Activated T-cell treated with anti-CD3 and anti-CD28 coated beads, Interleukin-2, amount 50 U/mL, for 72 hours (primary cell): ENCODE results near the gene KCTD8. TPM values are rescaled to one million over a fixed set of nuclear protein-coding genes. Genes with fewer than 3 reads are reported as not detected.
"Not testable (repeated sequence)": the region's sequence is repeated elsewhere in the genome, so short reads cannot be mapped to it uniquely, and the experiment has no call there.

Experiments used
- ATAC-seq, 2 donors: fragments of 150-1000 bp; cut with Tn5 transposase; replicated peaks in 1 of 2; 2 replicates each; pipeline ENCODE4 v1.10.0; 2021; ENCODE audit warnings: moderate library complexity in 2 of 2, mild to moderate bottlenecking in 1 of 2
- DNase-seq, 2 donors: peaks; one replicate each; pipeline ENCODE4 v3.0.0; 2021 to 2022; ENCODE audit warnings: mixed read lengths in 1 of 2
- H3K27ac Mint-ChIP-seq: one replicate; pipeline ENCODE4 v1.8.0; 2022; ENCODE audit warnings: mild to moderate bottlenecking, moderate library complexity, mixed read lengths
- H3K27me3 Mint-ChIP-seq: one replicate; pipeline ENCODE4 v1.8.0; 2022; ENCODE audit warnings: low read depth, mixed read lengths
- H3K36me3 Mint-ChIP-seq, 2 donors: one replicate each; pipeline ENCODE4 v1.8.0; 2022; ENCODE audit warnings: mixed read lengths in 2 of 2, mild to moderate bottlenecking in 1 of 2; ENCODE audit not compliant: insufficient read depth in 2 of 2
- H3K4me1 Mint-ChIP-seq: one replicate; pipeline ENCODE4 v1.8.0; 2022; ENCODE audit warnings: low read depth, mixed read lengths
- H3K4me3 Mint-ChIP-seq, 2 donors: one replicate each; pipeline ENCODE4 v1.8.0; 2022; ENCODE audit warnings: mild to moderate bottlenecking in 2 of 2, mixed read lengths in 2 of 2, moderate library complexity in 2 of 2
- H3K9me3 Mint-ChIP-seq, 2 donors: one replicate each; pipeline ENCODE4 v1.8.0; 2022; ENCODE audit warnings: mixed read lengths in 2 of 2
- total RNA-seq, 2 donors: library from RNA; stranded (reverse); gene quantifications; one replicate each; pipeline ENCODE4 v1.2.3, GENCODE V29; 2022

The KCTD8 gene
- total RNA-seq, 2 donors from 2014 or later = not detected

GRCh38 chr4:44186096-44186849 lies 262.3 kb downstream of the KCTD8 start:
- ATAC-seq (no peak), DNase-seq (no peak)
- Mint-ChIP-seq H3K27me3 (no peaks in the 10 kb centered on the region), H3K9me3 (peaks cover 0 to 7% of the 10 kb centered on the region in 2 donors), H3K36me3 (no peaks in the 10 kb centered on the region), H3K4me1 (no peaks in the 10 kb centered on the region), H3K27ac (no peak overlapping the region), H3K4me3 (no peak overlapping the region)

GRCh38 chr4:44181491-44182349 lies 266.9 kb downstream of the KCTD8 start:
- H3K9me3 Mint-ChIP-seq, H3K27me3 Mint-ChIP-seq, DNase-seq, H3K4me1 Mint-ChIP-seq, H3K36me3 Mint-ChIP-seq, H3K27ac Mint-ChIP-seq, ATAC-seq, H3K4me3 Mint-ChIP-seq: not testable (repeated sequence)

DNA sequence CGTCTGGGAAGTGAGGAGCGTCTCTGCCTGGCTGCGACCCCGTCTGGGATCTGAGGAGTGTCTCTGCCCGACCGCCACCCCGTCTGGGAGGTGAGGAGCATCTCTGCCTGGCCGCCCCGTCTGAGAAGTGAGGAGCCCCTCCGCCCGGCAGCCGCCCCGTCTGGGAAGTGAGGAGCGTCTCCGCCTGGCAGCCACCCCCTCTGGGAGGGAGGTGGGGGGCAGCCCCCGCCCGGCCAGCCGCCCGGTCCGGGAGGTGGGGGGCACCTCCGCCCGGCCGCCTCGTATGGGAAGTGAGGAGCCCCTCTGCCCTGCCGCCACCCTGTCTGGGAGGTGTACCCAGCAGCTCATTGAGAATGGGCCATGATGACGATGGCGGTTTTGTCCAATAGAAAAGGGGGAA lies 280.8 kb downstream of the KCTD8 start:
- not testable (repeated sequence) for H3K27ac Mint-ChIP-seq, H3K36me3 Mint-ChIP-seq, H3K4me1 Mint-ChIP-seq, H3K4me3 Mint-ChIP-seq, ATAC-seq, DNase-seq, H3K27me3 Mint-ChIP-seq
- H3K9me3 Mint-ChIP-seq = peaks cover 5 to 17% of the 10 kb centered on the region in 2 donors

GRCh38 chr4:44165938-44166337 lies 282.7 kb downstream of the KCTD8 start:
- Mint-ChIP-seq H3K27ac (no peak overlapping the region), H3K4me3 (no peak overlapping the region), H3K27me3 (no peaks in the 10 kb centered on the region), H3K9me3 (peaks cover 8 to 11% of the 10 kb centered on the region in 2 donors), H3K36me3 (no peaks in the 10 kb centered on the region), H3K4me1 (no peaks in the 10 kb centered on the region)
- no peak for DNase-seq
- ATAC-seq = no peak

DNA sequence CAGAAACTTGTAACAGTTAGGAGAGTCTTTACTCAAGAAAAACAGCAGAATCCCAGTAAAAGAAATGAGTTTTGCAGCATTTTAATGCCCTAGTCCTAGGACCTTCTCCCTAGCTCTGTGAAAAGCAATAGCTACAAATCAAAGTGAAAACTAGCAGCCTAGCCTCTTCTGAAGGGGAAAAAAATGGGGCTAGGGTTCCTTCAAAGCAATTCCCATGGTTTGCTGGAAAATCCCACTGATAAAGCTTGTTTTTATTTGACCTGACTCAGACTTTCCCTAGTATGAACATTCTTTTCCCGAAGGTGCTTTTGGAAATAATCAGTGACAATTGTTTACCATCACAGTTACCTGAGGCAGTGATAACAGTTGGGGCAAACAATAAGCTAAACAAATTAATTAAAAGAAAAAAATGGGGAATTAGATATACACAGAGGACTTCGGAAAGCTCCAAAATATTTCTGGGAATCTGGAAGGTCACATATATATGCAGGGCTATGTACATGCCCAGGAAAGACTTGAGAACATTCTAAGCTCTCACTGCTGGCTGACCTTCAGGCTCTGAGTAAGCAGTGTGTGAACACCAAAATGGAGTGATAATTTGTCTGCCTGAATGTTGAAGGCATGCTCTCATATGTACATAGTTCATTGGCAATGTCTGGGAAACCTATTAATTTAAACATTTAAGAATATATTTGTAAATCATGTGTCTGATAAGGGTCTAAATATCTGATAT lies 285.9 kb downstream of the KCTD8 start:
- no peak for ATAC-seq
- H3K4me1 Mint-ChIP-seq = no peaks in the 10 kb centered on the region
- DNase-seq = no peak
- H3K27ac Mint-ChIP-seq = no peak overlapping the region
- H3K9me3 Mint-ChIP-seq = peaks cover 4 to 10% of the 10 kb centered on the region in 2 donors
- no peaks in the 10 kb centered on the region for H3K36me3 Mint-ChIP-seq
- H3K4me3 Mint-ChIP-seq = no peak overlapping the region
- no peaks in the 10 kb centered on the region for H3K27me3 Mint-ChIP-seq

DNA sequence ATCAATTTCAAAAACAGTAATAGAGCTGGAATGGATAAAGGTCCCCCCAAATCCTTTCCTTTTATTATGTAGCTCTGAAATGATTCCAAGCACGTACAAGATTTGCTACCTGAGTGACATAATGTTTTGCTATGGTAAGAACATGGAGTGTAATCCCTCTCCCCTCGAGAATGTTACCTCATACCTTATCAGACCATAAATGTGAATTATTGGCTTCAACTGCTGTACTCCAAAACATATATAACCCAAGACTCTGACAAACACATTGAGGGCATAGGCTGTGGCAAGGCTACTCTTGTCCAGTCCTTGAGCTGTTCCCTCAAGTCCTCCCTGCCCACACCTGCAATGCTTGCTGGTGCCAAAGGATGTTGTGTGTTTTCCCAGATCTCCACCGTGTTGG lies 286.9 kb downstream of the KCTD8 start:
- Mint-ChIP-seq H3K4me1 (no peaks in the 10 kb centered on the region), H3K27ac (no peak overlapping the region), H3K4me3 (no peak overlapping the region), H3K36me3 (no peaks in the 10 kb centered on the region), H3K27me3 (no peaks in the 10 kb centered on the region), H3K9me3 (peaks cover 4 to 10% of the 10 kb centered on the region in 2 donors)
- DNase-seq (no peak), ATAC-seq (no peak)

GRCh38 chr4:44160776-44161367 lies 287.7 kb downstream of the KCTD8 start:
- no peaks in the 10 kb centered on the region for H3K36me3 Mint-ChIP-seq
- no peak overlapping the region for H3K4me3 Mint-ChIP-seq
- H3K27me3 Mint-ChIP-seq = no peaks in the 10 kb centered on the region
- no peaks in the 10 kb centered on the region for H3K4me1 Mint-ChIP-seq
- peaks cover 6 to 10% of the 10 kb centered on the region in 2 donors for H3K9me3 Mint-ChIP-seq
- DNase-seq (no peak), ATAC-seq (no peak)
- H3K27ac Mint-ChIP-seq = no peak overlapping the region

GRCh38 chr4:44159991-44160390 lies 288.6 kb downstream of the KCTD8 start:
- Mint-ChIP-seq H3K27ac (no peak overlapping the region), H3K4me3 (no peak overlapping the region), H3K36me3 (no peaks in the 10 kb centered on the region), H3K27me3 (no peaks in the 10 kb centered on the region), H3K9me3 (peaks cover 3 to 10% of the 10 kb centered on the region in 2 donors), H3K4me1 (no peaks in the 10 kb centered on the region)
- ATAC-seq (no peak), DNase-seq (no peak)

GRCh38 chr4:44157611-44158277 lies 290.9 kb downstream of the KCTD8 start:
- Mint-ChIP-seq H3K4me1 (no peaks in the 10 kb centered on the region), H3K27me3 (no peaks in the 10 kb centered on the region), H3K36me3 (no peaks in the 10 kb centered on the region), H3K27ac (no peak overlapping the region), H3K9me3 (peaks cover 3 to 10% of the 10 kb centered on the region in 2 donors), H3K4me3 (no peak overlapping the region)
- DNase-seq = no peak
- no peak for ATAC-seq

DNA sequence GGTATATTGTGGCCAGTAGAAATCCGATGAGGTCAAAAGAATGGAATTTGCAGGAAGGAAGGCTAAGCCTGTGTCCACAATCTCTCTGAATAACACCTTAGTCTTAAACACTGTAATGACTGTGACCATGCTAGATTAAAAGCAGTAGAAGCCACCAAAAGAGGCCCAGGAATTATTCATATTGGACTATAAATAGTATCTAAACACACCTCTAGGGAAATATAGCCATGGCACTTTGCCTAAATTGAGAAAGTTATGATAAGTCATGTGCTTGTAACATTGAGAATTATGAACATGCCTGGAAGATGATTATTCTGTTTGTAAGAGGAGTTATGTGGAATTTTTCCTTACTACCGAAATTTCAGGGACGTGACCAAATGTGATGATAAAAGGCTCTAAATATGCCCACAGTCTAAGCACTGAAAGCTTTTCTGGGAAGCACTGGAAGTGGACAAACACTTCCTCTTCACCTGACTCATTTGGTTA lies 298.5 kb downstream of the KCTD8 start:
- ATAC-seq (no peak), DNase-seq (no peak)
- Mint-ChIP-seq H3K9me3 (peaks cover 10% of the 10 kb centered on the region in 2 donors), H3K4me1 (no peaks in the 10 kb centered on the region), H3K27me3 (no peaks in the 10 kb centered on the region), H3K4me3 (no peak overlapping the region), H3K27ac (no peak overlapping the region), H3K36me3 (peaks cover 0 to 3% of the 10 kb centered on the region in 2 donors)

GRCh38 chr4:44149282-44149681 lies 299.3 kb downstream of the KCTD8 start:
- no peak for DNase-seq
- Mint-ChIP-seq H3K27me3 (no peaks in the 10 kb centered on the region), H3K9me3 (peaks cover 10% of the 10 kb centered on the region in 2 donors), H3K4me1 (no peaks in the 10 kb centered on the region), H3K36me3 (peaks cover 0 to 3% of the 10 kb centered on the region in 2 donors), H3K27ac (peak overlapping the region; percentile 27), H3K4me3 (no peak overlapping the region)
- no peak for ATAC-seq

DNA sequence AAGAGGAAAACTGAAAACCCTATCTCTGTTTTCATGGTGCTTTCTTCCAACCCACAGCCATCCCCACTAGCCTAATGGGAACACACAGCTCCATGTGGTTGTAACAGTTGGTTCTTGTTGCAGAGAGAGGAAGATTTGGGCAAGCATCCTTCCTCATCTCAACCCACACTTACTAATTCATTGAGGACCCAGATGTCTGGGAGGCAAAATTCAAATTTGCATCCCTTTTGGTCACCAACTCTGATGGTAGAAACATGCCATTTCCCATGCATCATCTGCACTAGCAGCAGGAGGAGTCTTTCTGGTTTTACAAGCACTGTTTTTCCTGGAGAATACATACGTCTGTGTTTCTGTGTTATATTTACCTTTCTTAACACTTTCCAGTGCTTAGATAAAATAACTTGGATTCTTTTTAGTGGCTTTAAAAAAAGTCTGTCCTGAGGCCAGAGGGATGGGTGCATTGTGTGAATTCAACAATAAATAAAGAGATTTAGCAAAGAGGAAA lies 301.0 kb downstream of the KCTD8 start:
- no peaks in the 10 kb centered on the region for H3K27me3 Mint-ChIP-seq
- H3K36me3 Mint-ChIP-seq = peaks cover 0 to 3% of the 10 kb centered on the region in 2 donors
- no peak for DNase-seq
- H3K9me3 Mint-ChIP-seq = peaks cover 10 to 13% of the 10 kb centered on the region in 2 donors
- no peak overlapping the region for H3K4me3 Mint-ChIP-seq
- no peak for ATAC-seq
- H3K4me1 Mint-ChIP-seq = no peaks in the 10 kb centered on the region
- H3K27ac Mint-ChIP-seq = no peak overlapping the region
